Measurements from ENCODE around the gene FAM111A. TPM values are rescaled to one million over a fixed set of nuclear protein-coding genes. Genes with fewer than 3 reads are reported as not detected.

FAM111A gene
- total RNA-seq, 2 donors from 2014 or later = 49.5 to 60.3 TPM

- no peaks in the 10 kb centered on the region for H3K27me3 ChIP-seq (replicated peaks; ENCODE audit: insufficient read depth)
- H3K36me3 ChIP-seq = no peaks in the 10 kb centered on the region
- no peaks in the 10 kb centered on the region for H3K9me3 ChIP-seq
- WGBS = 96% methylated on average over 17 of the region's 17 CpGs
- TF ChIP-seq POLR2A (IDR thresholded peaks at IDR 0.05) (no peak), CTCF (IDR thresholded peaks at IDR 0.05) (no peak), POLR2AphosphoS5 (IDR thresholded peaks at IDR 0.05) (no peak)
- H3K4me1 ChIP-seq (replicated peaks) = no peaks in the 10 kb centered on the region
- intact Hi-C loops (cut with DNase I) = no loop called here
- H3K27ac ChIP-seq = no peak overlapping the region
- DNase-seq (ENCODE audit: low spot score) = no peak
- no peak overlapping the region for H3K4me3 ChIP-seq
Observed at GRCh38 chr11:59137190-59137589, 5.5 kb upstream of the FAM111A start.

GRCh38 chr11:59138643-59139042 is 4.0 kb upstream of the FAM111A start:
- Histone ChIP-seq H3K9me3 (no peaks in the 10 kb centered on the region), H3K36me3 (no peaks in the 10 kb centered on the region), H3K4me3 (no peak overlapping the region), H3K27me3 (replicated peaks; ENCODE audit: insufficient read depth) (no peaks in the 10 kb centered on the region), H3K4me1 (replicated peaks) (no peaks in the 10 kb centered on the region), H3K27ac (no peak overlapping the region)
- intact Hi-C loops (cut with DNase I) = no loop called here
- WGBS = 58% methylated on average over 2 of the region's 2 CpGs
- DNase-seq (ENCODE audit: low spot score) = no peak
- TF ChIP-seq CTCF (IDR thresholded peaks at IDR 0.05) = no peak
- no peak for TF ChIP-seq POLR2A (IDR thresholded peaks at IDR 0.05)
- TF ChIP-seq POLR2AphosphoS5 (IDR thresholded peaks at IDR 0.05) = no peak

GRCh38 chr11:59141191-59141590 is 1.5 kb upstream of the FAM111A start:
- no peaks in the 10 kb centered on the region for H3K36me3 ChIP-seq
- 94% methylated on average over 4 of the region's 4 CpGs for WGBS
- H3K4me1 ChIP-seq (replicated peaks) = peaks cover 5% of the 10 kb centered on the region
- intact Hi-C loops (cut with DNase I) = loop anchor here (5.0 to 10.0 kb wide), 3 partner anchors 564 to 1716 kb away; partner anchors contain the start of genes LPXN, SLC43A3, STX3 and ZFP91
- no peaks in the 10 kb centered on the region for H3K27me3 ChIP-seq (replicated peaks; ENCODE audit: insufficient read depth)
- H3K27ac ChIP-seq = no peak overlapping the region
- no peak for DNase-seq (ENCODE audit: low spot score)
- no peak for TF ChIP-seq POLR2A (IDR thresholded peaks at IDR 0.05)
- TF ChIP-seq POLR2AphosphoS5 (IDR thresholded peaks at IDR 0.05) = no peak
- no peak for TF ChIP-seq CTCF (IDR thresholded peaks at IDR 0.05)
- H3K9me3 ChIP-seq = no peaks in the 10 kb centered on the region
- no peak overlapping the region for H3K4me3 ChIP-seq

- Histone ChIP-seq H3K27ac (peak overlapping the region; percentile 90 to 95), H3K36me3 (no peaks in the 10 kb centered on the region), H3K9me3 (no peaks in the 10 kb centered on the region), H3K27me3 (replicated peaks; ENCODE audit: insufficient read depth) (no peaks in the 10 kb centered on the region), H3K4me1 (replicated peaks) (peaks cover 5% of the 10 kb centered on the region), H3K4me3 (peak overlapping the region; percentile 64 to 77)
- intact Hi-C loops (cut with DNase I) = loop anchor here (5.0 to 10.0 kb wide), 3 partner anchors 565 to 1717 kb away; partner anchors contain the start of genes LPXN, SLC43A3, STX3 and ZFP91
- 3% methylated on average over 3 of the region's 3 CpGs for WGBS
- DNase-seq (ENCODE audit: low spot score) = no peak
- TF ChIP-seq CTCF (IDR thresholded peaks at IDR 0.05) = no peak
- TF ChIP-seq POLR2A (IDR thresholded peaks at IDR 0.05) = no peak
- TF ChIP-seq POLR2AphosphoS5 (IDR thresholded peaks at IDR 0.05) = no peak
Observed at GRCh38 chr11:59141673-59142460, 789 bp upstream of the FAM111A start.

- DNase-seq (ENCODE audit: low spot score) = no peak
- WGBS = 92% methylated on average over 1 of the region's 1 CpG
- no peaks in the 10 kb centered on the region for H3K27me3 ChIP-seq (replicated peaks; ENCODE audit: insufficient read depth)
- H3K27ac ChIP-seq = peak overlapping the region; percentile 90 to 95
- TF ChIP-seq CTCF (IDR thresholded peaks at IDR 0.05) = no peak
- TF ChIP-seq POLR2A (IDR thresholded peaks at IDR 0.05) = no peak
- TF ChIP-seq POLR2AphosphoS5 (IDR thresholded peaks at IDR 0.05) = no peak
- H3K36me3 ChIP-seq = no peaks in the 10 kb centered on the region
- intact Hi-C loops (cut with DNase I) = loop anchor here (5.0 to 10.0 kb wide), 3 partner anchors 567 to 1719 kb away; partner anchors contain the start of genes LPXN, SLC43A3, STX3 and ZFP91
- no peaks in the 10 kb centered on the region for H3K9me3 ChIP-seq
- H3K4me1 ChIP-seq (replicated peaks) = peaks cover 5% of the 10 kb centered on the region
- peak overlapping the region; percentile 39 to 77 for H3K4me3 ChIP-seq
Observed at GRCh38 chr11:59144096-59144495, 1.4 kb downstream of the FAM111A start.
